HG02943 (cell line): ENCODE results near the gene SPAG16.

Experiments used
- ATAC-seq: cut with Tn5 transposase; IDR thresholded peaks from one replicate; pipeline ENCODE4 v1.9.1; 2021; ENCODE audit warnings: mild to moderate bottlenecking, low read depth, moderate library complexity; ENCODE audit not compliant: unreplicated experiment

Gene SPAG16

GRCh38 chr2:214127170-214127569 lies 842.9 kb downstream of the SPAG16 start:
- ATAC-seq: no peak

- ATAC-seq: no peak
Measured at GRCh38 chr2:214127571-214127970, 843.3 kb downstream of the SPAG16 start.

- ATAC-seq: no peak
Measured at GRCh38 chr2:214128040-214128439, 843.8 kb downstream of the SPAG16 start.

- ATAC-seq: no peak
Measured at GRCh38 chr2:214130114-214130513, 845.9 kb downstream of the SPAG16 start.

GRCh38 chr2:214135966-214136365 lies 851.7 kb downstream of the SPAG16 start:
- ATAC-seq: no peak

- ATAC-seq: no peak
Measured at GRCh38 chr2:214138779-214139178, 854.5 kb downstream of the SPAG16 start.

- ATAC-seq: no peak
Measured at GRCh38 chr2:214139630-214140284, 855.5 kb downstream of the SPAG16 start.

GRCh38 chr2:214156971-214157370 lies 872.7 kb downstream of the SPAG16 start:
- no peak for ATAC-seq

GRCh38 chr2:214158851-214159250 lies 874.6 kb downstream of the SPAG16 start:
- no peak for ATAC-seq

- no peak for ATAC-seq
Measured at GRCh38 chr2:214169281-214169680, 885.0 kb downstream of the SPAG16 start.

- ATAC-seq: no peak
Measured at GRCh38 chr2:214169736-214170135, 885.5 kb downstream of the SPAG16 start.

- no peak for ATAC-seq
Measured at GRCh38 chr2:214174563-214174962, 890.3 kb downstream of the SPAG16 start.

GRCh38 chr2:214180071-214180470 lies 895.8 kb downstream of the SPAG16 start:
- ATAC-seq: no peak

GRCh38 chr2:214180686-214181085 lies 896.4 kb downstream of the SPAG16 start:
- no peak for ATAC-seq

GRCh38 chr2:214184461-214184860 lies 900.2 kb downstream of the SPAG16 start:
- ATAC-seq: no peak

- ATAC-seq: no peak
Measured at GRCh38 chr2:214185546-214185945, 901.3 kb downstream of the SPAG16 start.

GRCh38 chr2:214192711-214193110 lies 908.4 kb downstream of the SPAG16 start:
- ATAC-seq: no peak

- ATAC-seq: no peak
Measured at GRCh38 chr2:214193943-214194342, 909.7 kb downstream of the SPAG16 start.

GRCh38 chr2:214196260-214196659 lies 912.0 kb downstream of the SPAG16 start:
- no peak for ATAC-seq

GRCh38 chr2:214201892-214202291 lies 917.6 kb downstream of the SPAG16 start:
- ATAC-seq: no peak

GRCh38 chr2:214203214-214203613 lies 919.0 kb downstream of the SPAG16 start:
- no peak for ATAC-seq

GRCh38 chr2:214203744-214204289 lies 919.6 kb downstream of the SPAG16 start:
- ATAC-seq: no peak
